H1 (cell line): ENCODE data around the gene ZNF836. TPM values are rescaled to one million over a fixed set of nuclear protein-coding genes. Genes with fewer than 3 reads are reported as not detected.

Source experiments
- CTCF ChIA-PET: fragments of 300-600 bp; sonication (Branson Sonifier 250); formaldehyde crosslinking; loops from one replicate; lab custom pipeline; 2021; ENCODE audit not compliant: partially characterized antibody; lab: Charles Lee
- POLR2A ChIA-PET: fragments of 300-600 bp; sonication (Branson Sonifier 250); formaldehyde crosslinking; loops from one replicate; lab custom pipeline; 2021; ENCODE audit warnings: inconsistent platforms; ENCODE audit not compliant: partially characterized antibody; lab: Charles Lee
- DNase-seq, 2 experiments: peaks; one replicate each; pipeline versions ENCODE4 v3.0.0 to v3.0.0-alpha.2; 2010 to 2022; ENCODE audit warnings: low spot score in 2 of 2, low read depth in 1 of 2, mixed read lengths in 1 of 2
- FAIRE-seq: peaks from 2 replicates; lab custom pipeline; 2011; peaks lifted over from hg19 to GRCh38; lab: Jason Lieb, UNC
- H2AFZ ChIP-seq: 2 replicates; pipeline ENCODE4 v1.8.1; 2012; ENCODE audit warnings: low read length, inconsistent platforms
- H2AK5ac ChIP-seq: 2 replicates; pipeline ENCODE4 v1.6.1; 2013; ENCODE audit warnings: low read depth, low read length
- H2BK120ac ChIP-seq: replicated peaks from 2 replicates; pipeline ENCODE3; 2013; ENCODE audit warnings: low read depth, low read length, inconsistent platforms
- H2BK12ac ChIP-seq: 2 replicates; pipeline ENCODE4 v1.6.1; 2013; ENCODE audit warnings: low read depth, low read length
- H2BK15ac ChIP-seq: 2 replicates; pipeline ENCODE4 v1.6.1; 2013; ENCODE audit warnings: low read length
- H2BK20ac ChIP-seq: 2 replicates; pipeline ENCODE4 v1.6.1; 2013; ENCODE audit warnings: low read length
- H2BK5ac ChIP-seq: 2 replicates; pipeline ENCODE4 v1.6.1; 2013; ENCODE audit warnings: low read depth, low read length
- H3K14ac ChIP-seq: 2 replicates; pipeline ENCODE4 v1.6.1; 2013; ENCODE audit warnings: inconsistent platforms; ENCODE audit not compliant: insufficient read length
- H3K18ac ChIP-seq: 2 replicates; pipeline ENCODE4 v1.6.1; 2013; ENCODE audit warnings: low read length; ENCODE audit errors: extremely low read depth
- H3K23ac ChIP-seq: 2 replicates; pipeline ENCODE4 v1.6.1; 2013; ENCODE audit warnings: inconsistent platforms; ENCODE audit not compliant: insufficient read length
- H3K23me2 ChIP-seq: 2 replicates; pipeline ENCODE4 v1.6.1; 2013; ENCODE audit warnings: low read depth, low read length
- H3K27ac ChIP-seq: 2 replicates; pipeline ENCODE4 v1.6.1; 2011; ENCODE audit warnings: low read depth, low read length, inconsistent platforms
- H3K27me3 ChIP-seq, 4 experiments: replicated peaks in 1 of 4; 1 replicate in 1 of 4; 2 replicates in 3 of 4; pipeline versions ENCODE4 v1.6.1 to v1.8.1; 2011 to 2013; ENCODE audit warnings: low read length in 3 of 4, mild to moderate bottlenecking in 3 of 4, inconsistent platforms in 2 of 4, mixed read lengths in 2 of 4, moderate library complexity in 1 of 4; ENCODE audit not compliant: control insufficient read depth in 3 of 4, insufficient read depth in 3 of 4; ENCODE audit errors: extremely low read depth in 1 of 4
- H3K36me3 ChIP-seq, 4 experiments: 2 replicates each; pipeline versions ENCODE4 v1.6.1 to v1.8.1; 2011 to 2013; ENCODE audit warnings: mild to moderate bottlenecking in 4 of 4, low read length in 3 of 4, moderate library complexity in 2 of 4, control low read depth in 1 of 4, inconsistent platforms in 1 of 4; ENCODE audit not compliant: insufficient read depth in 4 of 4, control insufficient read depth in 2 of 4
- H3K4ac ChIP-seq: replicated peaks from 2 replicates; pipeline ENCODE3; 2013; ENCODE audit warnings: low read length, low read depth, mixed read lengths, inconsistent platforms; ENCODE audit not compliant: insufficient read length
- H3K4me1 ChIP-seq, 4 experiments: replicated peaks in 1 of 4; 1 replicate in 1 of 4; 2 replicates in 3 of 4; pipeline versions ENCODE4 v1.6.1 to v1.8.1; 2011 to 2013; ENCODE audit warnings: low read length in 3 of 4, inconsistent platforms in 2 of 4, mixed read lengths in 1 of 4; ENCODE audit not compliant: insufficient read depth in 4 of 4, control insufficient read depth in 3 of 4
- H3K4me2 ChIP-seq, 2 experiments: 2 replicates each; pipeline versions ENCODE4 v1.6.1 to v1.8.1; 2011 to 2013; ENCODE audit warnings: low read depth in 2 of 2, low read length in 2 of 2, control low read depth in 1 of 2, inconsistent platforms in 1 of 2, mild to moderate bottlenecking in 1 of 2; ENCODE audit not compliant: insufficient read depth in 1 of 2
- H3K4me3 ChIP-seq, 4 experiments: fragments of 200-600, 300-600 bp in 1 of 4; sonication (generic), shearing (Covaris generic), sonication (Bioruptor Twin) in 1 of 4; 2 replicates each; pipeline versions ENCODE4 v1.5.1 to v1.8.1; 2011 to 2016; ENCODE audit warnings: low read length in 4 of 4, low read depth in 3 of 4, control low read depth in 2 of 4, inconsistent platforms in 2 of 4, mild to moderate bottlenecking in 2 of 4, mixed read lengths in 1 of 4, moderate library complexity in 1 of 4; ENCODE audit not compliant: insufficient read depth in 2 of 4; ENCODE audit errors: extremely low read depth in 1 of 4
- H3K56ac ChIP-seq: replicated peaks from 2 replicates; pipeline ENCODE3; 2013; ENCODE audit warnings: low read depth, mild to moderate bottlenecking, mixed read lengths, low read length, inconsistent platforms; ENCODE audit not compliant: insufficient read length
- H3K79me1 ChIP-seq: 2 replicates; pipeline ENCODE4 v1.6.1; 2013; ENCODE audit warnings: low read depth, low read length, control low read depth
- H3K79me2 ChIP-seq, 2 experiments: 2 replicates each; pipeline versions ENCODE4 v1.6.1 to v1.8.1; 2012 to 2013; ENCODE audit warnings: low read length in 2 of 2, mild to moderate bottlenecking in 2 of 2, inconsistent platforms in 1 of 2; ENCODE audit not compliant: insufficient read depth in 2 of 2, control insufficient read depth in 1 of 2
- H3K9ac ChIP-seq, 4 experiments: replicated peaks in 1 of 4; 1 replicate in 1 of 4; 2 replicates in 3 of 4; pipeline versions ENCODE4 v1.6.1 to v1.8.1; 2011 to 2013; ENCODE audit warnings: low read depth in 3 of 4, low read length in 3 of 4, control low read depth in 2 of 4, mild to moderate bottlenecking in 2 of 4, moderate library complexity in 2 of 4, inconsistent platforms in 1 of 4; ENCODE audit errors: extremely low read depth in 1 of 4
- H3K9me3 ChIP-seq, 2 experiments: 2 replicates each; pipeline versions ENCODE4 v1.6.1 to v1.8.1; 2012 to 2013; ENCODE audit warnings: mild to moderate bottlenecking in 2 of 2, moderate library complexity in 2 of 2, control low read depth in 1 of 2, inconsistent platforms in 1 of 2, low read depth in 1 of 2, low read length in 1 of 2, mixed read lengths in 1 of 2; ENCODE audit not compliant: insufficient read depth in 2 of 2
- H4K20me1 ChIP-seq, 2 experiments: replicated peaks in 1 of 2; 2 replicates each; pipeline versions ENCODE3 to v1.8.1; 2011 to 2013; ENCODE audit warnings: inconsistent platforms in 2 of 2, low read length in 2 of 2, mild to moderate bottlenecking in 1 of 2; ENCODE audit not compliant: insufficient read depth in 2 of 2, control insufficient read depth in 1 of 2
- H4K5ac ChIP-seq: 2 replicates; pipeline ENCODE4 v1.6.1; 2013; ENCODE audit warnings: low read length, low read depth, mixed read lengths, inconsistent platforms; ENCODE audit not compliant: insufficient read length
- H4K8ac ChIP-seq: 2 replicates; pipeline ENCODE4 v1.8.0; 2013; ENCODE audit warnings: mild to moderate bottlenecking, moderate library complexity, low read length, inconsistent platforms; ENCODE audit not compliant: insufficient read depth; ENCODE audit errors: extremely low read depth
- H4K91ac ChIP-seq: replicated peaks from 2 replicates; pipeline ENCODE3; 2013; ENCODE audit warnings: low read length, mixed read lengths, inconsistent platforms; ENCODE audit not compliant: insufficient read length
- EP300 ChIP-seq, 2 experiments: IDR thresholded peaks; 1 replicate in 1 of 2; 2 replicates in 1 of 2; pipeline ENCODE4 v1.6.1; 2011 to 2012; ENCODE audit warnings: low read depth in 2 of 2, low read length in 2 of 2, mild to moderate bottlenecking in 2 of 2, borderline replicate concordance in 1 of 2, inconsistent platforms in 1 of 2, moderate library complexity in 1 of 2
- YY1 ChIP-seq: IDR thresholded peaks from 2 replicates; pipeline ENCODE4 v1.6.1; 2011; ENCODE audit warnings: low read depth, mild to moderate bottlenecking, low read length
- WGBS, 2 experiments: shearing (Covaris generic) in 1 of 2; methylation state at CpG; one replicate each; pipeline versions ENCODE4 v1.1.6 to v1.1.7; 2013 to 2015; ENCODE audit warnings: low lambda C conversion rate in 2 of 2, mixed read lengths in 2 of 2, inconsistent platforms in 1 of 2, low coverage in 1 of 2, missing lambda C conversion rate in 1 of 2; ENCODE audit not compliant: insufficient replicate concordance in 2 of 2, insufficient coverage in 1 of 2, insufficient read length in 1 of 2; ENCODE audit errors: extremely low coverage in 1 of 2, missing lambda C conversion rate in 1 of 2; 5-methylcytosine and 5-hydroxymethylcytosine counted together
- polyA plus RNA-seq, 7 experiments: library from polyadenylated mRNA; depleted of rRNA in 3 of 7; stranded (reverse) in 5 of 7; unstranded in 2 of 7; fragments of >200 nt in 5 of 7; fragments of 200-250 nt in 2 of 7; gene quantifications; 1 replicate in 5 of 7; 2 replicates in 1 of 7; 4 replicates in 1 of 7; pipeline versions ENCODE4 v1.2.1 to v1.2.3, GENCODE V29; 2011 to 2013; ENCODE audit warnings: missing spikeins in 2 of 7, mixed read lengths in 2 of 7
- total RNA-seq: library from RNA; stranded (reverse); fragmentation: NEBNext Ultra II Directional; extraction: Animal tissue kit (Norgen Biotek cat#: 25700); gene quantifications from 2 replicates; pipeline ENCODE4 v1.2.1, GENCODE V29; 2021

Gene ZNF836
- total and polyA plus RNA-seq, 2 of the 8 experiments (the other 6 are each of a cell fraction or from before 2014, with no cell fraction given), result 5.6 to 27.2 TPM

GRCh38 chr19:52211203-52211602 is 39.8 kb upstream of the ZNF836 start:
- 96% methylated on average over 20 of the region's 20 CpGs; no CpG with 5 or more reads in 1 of the 2 experiments for WGBS, 2 experiments
- Histone ChIP-seq H3K36me3 (peaks cover 38 to 82% (median 77%) of the 10 kb centered on the region in 4 experiments), H2BK5ac (no peak overlapping the region), H3K4me2 (no peak overlapping the region), H2AFZ (no peak overlapping the region), H3K9me3 (no peaks in the 10 kb centered on the region), H3K27me3 (no peaks in the 10 kb centered on the region; a peak in 1 of 7 replicates), H3K4me1 (no peaks in the 10 kb centered on the region), H3K4me3 (no peak overlapping the region), H2BK120ac (no peak overlapping the region), H4K20me1 (peaks cover 8% of the 10 kb centered on the region in 2 experiments), H3K56ac (no peak overlapping the region), H4K91ac (no peak overlapping the region), H3K4ac (no peak overlapping the region), H3K9ac (no peak overlapping the region), H3K18ac (no peak overlapping the region), H3K79me1 (peaks cover 5% of the 10 kb centered on the region), H2BK12ac (no peak overlapping the region), H3K79me2 (peaks cover 0 to 13% of the 10 kb centered on the region in 2 experiments; a peak in 2 of 4 replicates), H3K23me2 (no peaks in the 10 kb centered on the region), H3K23ac (no peak overlapping the region), H4K5ac (no peak overlapping the region), H3K27ac (no peak overlapping the region), H3K14ac (no peak overlapping the region), H2BK15ac (no peak overlapping the region), H2AK5ac (no peak overlapping the region), H4K8ac (no peak overlapping the region), H2BK20ac (no peak overlapping the region)
- POLR2A ChIA-PET, result no interaction called here
- FAIRE-seq (no peak), DNase-seq (no peak)
- TF ChIP-seq EP300 (IDR thresholded peaks at IDR 0.05; ENCODE audit: borderline replicate concordance in 1 of 2, low read depth in 2 of 2, low read length in 2 of 2) (no peak), YY1 (no peak)
- CTCF ChIA-PET, result interaction anchor here (1.3 kb wide), 1 partner anchor 26 kb away, joined by 3 read pairs; no protein-coding TSS in a partner anchor
